C4-2B (cell line): Measurements from ENCODE around the gene AGAP5.

Experiments
- ZFX ChIP-seq: fragments of 450-650 bp; IDR thresholded peaks from 2 replicates; pipeline ENCODE4 v1.6.1; 2017
- TF ChIP-seq, protein P1 (sequence below): fragments of 450-650 bp; conservative IDR thresholded peaks from 2 replicates; pipeline ENCODE4 v1.5.1; 2017; ENCODE audit warnings: mild to moderate bottlenecking

DNA sequence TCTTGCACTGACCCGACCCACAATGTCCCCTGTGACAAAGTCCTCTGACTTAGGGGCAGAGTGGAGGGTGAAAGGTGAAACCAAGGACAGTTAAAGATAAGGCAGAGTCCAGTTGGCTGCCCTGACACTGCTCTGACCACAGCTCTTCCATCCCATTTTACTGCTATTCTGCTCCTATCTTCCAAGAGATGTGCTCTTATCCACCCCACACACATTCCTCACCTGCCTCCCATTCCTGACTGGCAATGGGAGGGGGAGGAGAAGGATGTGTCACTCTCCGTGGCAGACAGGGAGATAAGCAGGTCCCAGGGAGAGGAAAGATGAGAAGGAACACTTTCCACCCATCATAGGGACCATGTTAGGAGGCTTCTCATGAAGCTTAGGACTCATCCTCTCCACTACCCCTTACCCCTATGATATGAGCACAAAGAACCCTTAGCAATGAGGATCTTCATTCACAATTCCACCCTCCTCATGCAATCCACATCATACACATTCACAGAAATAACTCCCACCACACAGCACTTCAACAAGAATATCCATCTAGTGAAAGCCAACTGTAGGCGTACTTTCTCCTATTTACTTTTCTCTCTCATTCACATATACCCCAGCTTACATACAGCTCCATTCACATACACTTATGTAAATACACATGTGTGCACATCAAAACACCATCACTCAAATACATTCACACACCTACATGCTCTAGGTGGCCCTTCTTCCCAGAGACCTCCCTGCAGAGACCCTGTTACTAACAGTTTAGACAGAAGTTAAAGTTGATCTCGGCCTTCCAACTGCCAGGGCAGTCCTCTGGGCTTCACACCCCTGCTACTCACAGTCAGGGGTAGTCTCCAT is 48.7 kb downstream of the AGAP5 start:
- TF ChIP-seq, protein P1, sequence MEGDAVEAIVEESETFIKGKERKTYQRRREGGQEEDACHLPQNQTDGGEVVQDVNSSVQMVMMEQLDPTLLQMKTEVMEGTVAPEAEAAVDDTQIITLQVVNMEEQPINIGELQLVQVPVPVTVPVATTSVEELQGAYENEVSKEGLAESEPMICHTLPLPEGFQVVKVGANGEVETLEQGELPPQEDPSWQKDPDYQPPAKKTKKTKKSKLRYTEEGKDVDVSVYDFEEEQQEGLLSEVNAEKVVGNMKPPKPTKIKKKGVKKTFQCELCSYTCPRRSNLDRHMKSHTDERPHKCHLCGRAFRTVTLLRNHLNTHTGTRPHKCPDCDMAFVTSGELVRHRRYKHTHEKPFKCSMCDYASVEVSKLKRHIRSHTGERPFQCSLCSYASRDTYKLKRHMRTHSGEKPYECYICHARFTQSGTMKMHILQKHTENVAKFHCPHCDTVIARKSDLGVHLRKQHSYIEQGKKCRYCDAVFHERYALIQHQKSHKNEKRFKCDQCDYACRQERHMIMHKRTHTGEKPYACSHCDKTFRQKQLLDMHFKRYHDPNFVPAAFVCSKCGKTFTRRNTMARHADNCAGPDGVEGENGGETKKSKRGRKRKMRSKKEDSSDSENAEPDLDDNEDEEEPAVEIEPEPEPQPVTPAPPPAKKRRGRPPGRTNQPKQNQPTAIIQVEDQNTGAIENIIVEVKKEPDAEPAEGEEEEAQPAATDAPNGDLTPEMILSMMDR: no peak
- TF ChIP-seq ZFX: no peak
